Coronary artery (tissue), 2 donors: ENCODE measurements around the gene CHD8.

Experiments
- DNase-seq: peaks from one replicate; pipeline ENCODE4 v3.0.0-alpha.2; 2017; ENCODE audit warnings: low spot score
- H3K27ac ChIP-seq, 2 donors: fragments of 200-600 bp; sonication (generic); one replicate each; pipeline ENCODE4 v1.5.1; 2016 to 2019
- H3K4me3 ChIP-seq: fragments of 200-600 bp; sonication (generic); 2 replicates; pipeline ENCODE4 v1.5.1; 2016; ENCODE audit warnings: mild to moderate bottlenecking, moderate library complexity
- CTCF ChIP-seq: fragments of 200-600 bp; sonication (generic); IDR thresholded peaks from one replicate; pipeline ENCODE4 v1.5.1; 2019; ENCODE audit warnings: antibody characterized with exemption

CHD8 gene

DNA sequence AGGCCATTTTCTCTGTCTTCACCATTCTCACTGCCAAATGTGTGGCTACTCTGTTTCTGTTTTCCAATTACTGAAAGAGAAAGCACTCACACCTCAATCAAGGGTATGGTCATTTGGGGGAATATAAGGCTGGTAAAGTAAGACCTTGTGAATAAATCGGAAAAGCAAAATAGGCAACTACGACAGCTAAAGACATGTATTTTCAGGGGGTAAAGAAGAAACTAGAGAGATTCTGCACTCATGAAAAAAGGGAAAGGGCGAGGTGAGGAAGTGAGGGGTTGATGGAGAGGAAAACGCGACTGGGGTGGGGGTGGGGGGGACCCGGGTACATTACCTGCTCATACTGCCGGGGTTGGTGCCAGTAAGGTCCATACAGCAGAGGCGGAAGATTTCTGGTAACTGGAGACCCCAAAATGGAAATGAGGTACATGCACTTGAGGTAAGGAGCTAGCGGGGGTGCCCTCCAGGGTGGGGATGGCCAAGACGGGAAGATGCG lies 19.3 kb downstream of the CHD8 start:
- H3K27ac ChIP-seq, result peak overlapping the region; percentile 90 to 95
- H3K4me3 ChIP-seq, result peak overlapping the region; percentile 98
- TF ChIP-seq CTCF, result no peak
- DNase-seq, result no peak

GRCh38 chr14:21431126-21431525 lies 24.8 kb downstream of the CHD8 start:
- Histone ChIP-seq H3K27ac (no peak overlapping the region), H3K4me3 (no peak overlapping the region)
- TF ChIP-seq CTCF, result no peak
- DNase-seq, result no peak

GRCh38 chr14:21428930-21429329 lies 27.0 kb downstream of the CHD8 start:
- Histone ChIP-seq H3K4me3 (no peak overlapping the region), H3K27ac (no peak overlapping the region)
- no peak for TF ChIP-seq CTCF
- DNase-seq, result no peak

DNA sequence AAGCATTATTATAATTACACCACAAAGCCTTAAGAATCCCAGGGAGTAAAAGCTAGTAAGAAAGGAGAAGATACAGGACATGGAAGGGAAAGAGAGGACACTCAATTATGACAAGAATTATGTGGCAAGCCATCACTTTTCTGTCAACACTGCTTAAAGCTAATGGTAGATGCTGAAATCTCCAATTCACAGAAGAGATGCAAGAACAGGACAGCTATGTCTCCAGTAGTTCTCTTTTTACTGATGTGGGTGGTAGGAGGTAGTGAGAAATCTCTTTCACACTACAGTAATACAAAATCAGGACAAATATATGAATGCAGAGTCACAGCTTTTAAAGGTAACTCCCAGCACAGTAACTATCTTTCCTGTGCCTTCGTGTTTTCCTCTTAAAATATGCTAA lies 29.2 kb downstream of the CHD8 start:
- no peak overlapping the region for H3K27ac ChIP-seq
- no peak overlapping the region for H3K4me3 ChIP-seq
- no peak for DNase-seq
- TF ChIP-seq CTCF, result no peak

DNA sequence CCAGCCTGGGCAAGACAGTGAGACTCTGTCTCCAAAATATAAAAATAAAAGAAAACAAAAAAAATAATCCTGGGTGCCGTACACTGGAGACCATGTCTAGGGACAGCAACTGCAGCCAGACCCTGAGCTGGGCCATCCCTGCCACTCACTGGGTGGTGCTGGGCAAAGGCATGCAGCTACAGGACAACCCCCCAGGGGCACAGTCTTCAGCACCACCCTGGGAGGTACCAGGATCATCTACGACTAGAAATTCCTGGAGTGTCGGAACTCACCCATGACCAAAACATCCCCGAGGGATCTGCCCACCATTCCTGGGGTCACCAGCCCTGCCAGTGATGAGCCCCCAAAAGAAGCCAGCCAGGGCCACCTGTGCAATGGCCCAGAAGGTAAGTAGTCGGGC lies 36.4 kb downstream of the CHD8 start:
- no peak overlapping the region for H3K4me3 ChIP-seq
- no peak for TF ChIP-seq CTCF
- no peak for DNase-seq

DNA sequence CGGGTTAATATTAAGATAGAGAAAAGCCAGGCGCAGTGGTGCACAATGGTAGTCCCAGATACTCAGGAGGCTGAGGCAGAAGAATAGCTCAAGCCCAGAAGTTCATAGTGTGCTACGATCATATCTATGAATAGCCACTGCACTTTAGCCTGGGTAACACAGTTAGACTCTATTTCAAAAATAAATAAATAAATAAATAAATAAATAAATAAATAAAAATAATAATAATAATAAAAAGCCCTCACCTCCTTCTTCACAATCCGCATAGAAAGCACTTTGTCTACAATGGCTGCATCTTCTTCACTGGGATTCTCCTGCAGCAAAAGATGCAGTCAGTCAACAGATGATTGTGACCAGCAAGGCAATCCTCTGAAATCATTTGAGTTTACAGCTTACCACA lies 40.6 kb downstream of the CHD8 start:
- Histone ChIP-seq H3K27ac (no peak overlapping the region), H3K4me3 (no peak overlapping the region)
- DNase-seq, result no peak
- no peak for TF ChIP-seq CTCF

More for the DNA sequence above, 36.4 kb downstream of the CHD8 start:
- no peak overlapping the region for H3K27ac ChIP-seq

DNA sequence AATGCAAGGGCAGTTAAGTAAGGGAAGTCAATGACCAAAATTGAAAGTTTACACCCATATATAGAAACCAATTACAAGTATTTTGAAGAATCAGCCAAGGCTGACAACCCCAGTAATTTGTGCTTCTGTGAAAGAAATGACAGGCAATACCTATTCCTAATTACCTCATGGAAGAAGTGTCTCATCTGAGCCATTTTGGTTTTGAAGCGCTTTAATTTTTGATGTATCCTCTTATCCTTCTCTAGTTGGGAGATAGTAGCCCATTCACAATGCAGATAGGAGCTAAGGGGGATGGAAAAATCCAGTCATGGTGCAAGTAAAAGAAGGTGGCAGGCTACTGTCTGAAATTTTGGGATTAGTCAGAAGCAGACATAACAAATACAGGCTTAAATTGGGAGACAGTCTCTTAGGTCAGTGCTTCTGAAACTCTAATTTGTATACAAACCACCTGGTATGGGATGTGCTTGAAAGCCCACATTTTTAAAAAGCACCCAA lies 41.7 kb downstream of the CHD8 start:
- H3K27ac ChIP-seq, result no peak overlapping the region
- TF ChIP-seq CTCF, result no peak
- no peak overlapping the region for H3K4me3 ChIP-seq
- DNase-seq, result no peak
